NCI-H2029 treated with DMSO at 0.1 percent for 48 hours (cell line): Measurements from ENCODE around the gene DCUN1D2.
"Not testable (repeated sequence)": the region's sequence is repeated elsewhere in the genome, so short reads cannot be mapped to it uniquely, and the experiment has no call there.

Experiments used
- DNase-seq: peaks from one replicate; lab custom pipeline; 2025; lab: John Stamatoyannopoulos, UW

The DCUN1D2 gene

DNA sequence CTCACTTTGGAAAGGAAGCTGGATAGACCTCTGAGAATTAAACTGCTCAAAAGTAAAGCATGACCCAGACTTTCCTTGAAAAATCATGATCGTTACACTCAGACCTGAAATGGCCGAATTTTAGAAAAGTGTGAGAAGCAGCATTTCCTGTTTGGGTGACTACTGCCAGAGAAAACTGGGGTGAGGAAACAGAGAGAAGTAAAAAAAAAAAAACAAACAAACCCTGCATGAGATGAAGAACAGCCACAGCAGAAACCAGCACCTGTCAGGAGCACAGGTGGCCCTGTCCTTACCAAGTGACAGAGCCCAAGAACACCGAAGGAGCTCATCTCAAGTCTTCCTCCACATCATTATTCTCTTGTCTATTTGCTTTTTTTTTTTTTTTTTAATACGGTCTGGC, 25.2 kb downstream of the DCUN1D2 start:
- no peak for DNase-seq

DNA sequence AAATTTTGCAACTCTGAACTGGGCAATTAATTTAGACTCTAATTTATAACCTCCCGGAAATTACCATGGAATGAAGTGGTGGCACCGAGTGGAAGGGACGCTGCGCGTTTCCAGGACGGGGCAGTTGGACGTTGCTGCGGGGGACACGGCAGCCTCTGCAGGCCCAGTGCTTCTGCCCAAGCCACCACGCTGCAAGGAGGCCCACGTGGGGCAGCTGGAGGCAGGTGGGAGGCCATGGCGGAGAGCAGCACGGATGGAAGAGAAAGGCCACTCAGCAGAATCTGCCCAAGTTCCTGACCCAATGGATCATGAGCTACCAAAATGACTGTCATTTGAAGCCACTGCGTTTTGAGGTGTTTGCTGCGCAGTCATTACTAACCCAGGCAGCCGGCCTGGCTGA, 26.0 kb downstream of the DCUN1D2 start:
- DNase-seq = no peak

DNA sequence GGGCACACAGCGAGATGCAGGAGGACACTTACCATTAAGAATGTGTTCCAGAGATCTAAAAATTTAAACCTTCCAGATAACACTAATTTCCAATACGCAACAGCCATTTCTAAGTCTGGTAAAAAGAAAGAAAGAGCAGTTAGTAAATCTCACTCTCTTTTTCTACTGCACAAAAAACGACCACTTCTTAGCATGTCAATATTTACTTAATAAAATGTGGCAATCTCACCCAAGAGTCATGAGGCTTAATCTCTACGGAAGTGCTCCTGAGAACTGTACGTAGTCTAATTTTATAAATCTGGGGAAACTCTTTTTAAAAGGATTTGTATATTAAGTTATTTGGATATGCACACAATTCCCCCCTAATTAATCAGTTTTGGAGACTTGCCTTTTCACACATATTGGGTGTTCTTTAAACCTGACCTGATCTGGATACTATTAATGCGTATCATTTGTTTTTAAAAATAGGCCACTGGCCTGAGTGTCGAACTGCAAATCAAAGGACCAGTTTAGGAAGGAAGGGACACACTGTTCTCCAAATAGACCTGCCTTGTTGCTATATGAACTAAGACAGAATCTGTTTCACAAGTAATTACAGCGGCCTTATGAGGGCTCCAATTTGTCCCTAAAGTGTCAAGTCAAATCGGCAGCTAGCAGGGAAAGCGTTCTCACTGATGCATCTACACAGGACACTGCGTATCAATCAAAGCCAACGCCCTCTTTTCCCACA, 29.3 kb downstream of the DCUN1D2 start:
- no peak for DNase-seq

DNA sequence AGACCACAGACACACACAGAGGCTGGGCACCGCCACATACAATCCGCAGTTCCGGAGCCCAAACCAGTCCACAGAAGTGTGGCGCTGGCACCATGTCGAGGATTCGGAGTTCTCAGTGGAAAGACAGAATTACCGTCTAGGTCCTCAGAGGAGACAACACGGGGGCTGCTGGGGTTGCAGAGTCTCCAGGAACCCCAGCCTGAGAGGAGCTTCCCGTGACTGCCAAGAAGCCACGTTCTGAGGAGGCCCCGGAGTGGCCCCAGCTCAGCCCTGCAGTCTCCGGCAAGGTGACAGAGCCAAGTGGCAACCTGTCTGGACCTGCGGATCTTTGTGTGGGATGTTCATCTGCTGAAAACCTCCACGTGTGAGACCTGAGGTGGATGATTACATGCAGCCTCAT, 29.9 kb downstream of the DCUN1D2 start:
- DNase-seq = no peak

DNA sequence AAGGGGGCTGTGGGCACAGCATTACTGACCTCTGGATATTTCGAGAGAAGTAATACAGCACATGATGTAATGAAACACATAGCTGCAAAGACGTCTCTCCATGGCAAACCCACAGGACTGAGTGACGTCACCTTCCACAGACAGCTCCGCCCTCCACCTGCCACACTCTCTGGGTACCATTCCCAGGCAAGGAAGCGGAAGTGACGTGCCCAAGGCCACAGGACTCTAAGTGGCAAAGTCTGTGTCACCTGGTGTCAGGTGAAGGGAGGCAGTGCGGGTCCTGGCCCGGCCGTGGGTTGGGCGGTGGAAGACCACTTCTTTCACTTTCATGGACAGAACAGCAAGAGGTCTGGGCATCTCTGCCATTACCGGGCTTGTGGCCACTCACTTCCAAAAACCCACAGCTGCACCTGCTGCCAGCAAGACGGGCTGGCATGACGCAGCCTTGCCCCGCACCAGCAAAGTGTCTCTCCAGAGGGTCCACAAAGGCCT, 30.4 kb downstream of the DCUN1D2 start:
- no peak for DNase-seq

DNA sequence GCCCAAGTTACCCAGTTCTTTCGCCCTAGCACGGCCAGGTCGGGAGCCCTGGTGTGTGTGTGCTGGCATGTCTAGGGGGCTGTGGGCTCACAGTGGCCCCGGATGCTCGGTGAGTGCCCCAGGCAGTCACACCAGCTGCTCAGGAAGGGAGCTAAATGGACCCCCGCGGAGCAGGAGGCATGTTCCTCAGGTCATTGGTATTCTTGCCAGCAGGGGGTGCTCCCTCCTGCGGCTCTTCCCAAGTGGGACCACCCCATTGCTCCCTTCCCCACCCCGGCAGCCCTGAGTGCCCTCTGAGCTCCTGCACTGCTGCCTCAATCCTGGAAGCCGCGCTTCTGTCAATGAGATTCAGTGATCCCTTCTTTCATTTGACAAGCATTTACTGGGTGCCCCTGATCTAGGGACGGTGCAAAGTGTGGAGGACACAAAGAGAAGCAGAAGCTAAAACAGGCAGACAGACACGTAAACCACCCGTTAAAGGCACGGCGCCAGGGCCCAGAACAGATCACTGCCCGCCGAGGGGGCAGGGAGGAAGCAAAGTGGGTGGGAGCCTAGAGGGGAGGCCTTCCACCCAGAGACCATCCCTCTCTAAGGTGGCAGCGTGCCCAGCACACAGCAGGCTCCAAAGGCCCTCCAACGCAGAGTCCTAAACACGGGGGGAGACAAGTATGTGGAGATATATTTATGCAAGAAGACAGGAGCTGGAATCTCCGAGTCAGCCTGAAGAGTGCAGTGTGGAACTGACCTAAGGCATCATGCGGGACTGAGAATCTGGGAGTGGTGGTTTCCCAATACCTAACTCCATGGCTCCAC, 32.1 kb downstream of the DCUN1D2 start:
- no peak for DNase-seq

DNA sequence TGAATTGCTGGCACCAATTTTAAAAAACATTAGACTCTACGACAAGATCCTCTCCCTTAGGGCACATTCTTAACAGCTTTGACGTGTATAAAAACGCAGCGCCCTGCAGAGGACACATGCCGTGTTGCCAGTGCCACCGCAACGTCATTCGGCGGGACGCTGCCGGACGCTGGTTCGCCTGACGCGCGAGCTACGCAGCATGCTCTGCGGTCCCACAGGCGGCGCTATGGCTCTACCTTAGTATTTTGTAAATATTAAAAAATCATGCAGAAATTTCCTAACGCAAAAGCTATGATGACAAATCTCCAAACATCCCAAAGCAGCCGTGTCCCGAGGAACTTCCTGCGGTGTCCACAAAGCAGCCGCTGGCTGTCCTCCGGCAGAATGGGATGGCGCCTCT, 33.0 kb downstream of the DCUN1D2 start:
- no peak for DNase-seq

DNA sequence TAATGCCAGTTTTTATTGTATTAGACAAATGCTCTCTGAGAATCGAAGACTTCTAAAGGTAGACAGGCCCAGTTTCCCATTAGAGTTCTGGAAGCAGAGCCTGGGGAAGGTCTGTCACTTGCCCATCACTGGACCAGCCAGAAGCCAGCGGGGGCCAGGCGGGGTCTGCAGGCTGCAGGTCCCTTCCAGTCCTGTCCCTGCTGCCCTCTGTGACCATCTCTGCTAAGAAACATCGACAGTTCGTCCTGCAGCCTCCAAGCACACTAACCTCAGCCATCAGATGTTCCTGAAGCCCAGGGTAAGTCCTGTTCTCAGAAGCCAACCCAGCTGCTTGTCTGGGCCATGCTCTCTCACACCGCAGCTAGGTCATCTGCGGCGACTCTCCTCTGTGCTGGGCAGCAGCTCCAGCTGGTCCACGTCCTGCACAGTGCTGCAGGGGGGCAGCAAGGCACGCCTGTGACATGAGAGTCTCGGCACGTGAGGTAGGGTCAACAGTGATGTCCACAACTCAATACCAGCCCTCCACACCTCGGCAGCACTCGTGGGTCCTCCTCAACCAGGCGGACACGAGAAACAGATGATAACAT, 34.3 kb downstream of the DCUN1D2 start:
- no peak for DNase-seq

DNA sequence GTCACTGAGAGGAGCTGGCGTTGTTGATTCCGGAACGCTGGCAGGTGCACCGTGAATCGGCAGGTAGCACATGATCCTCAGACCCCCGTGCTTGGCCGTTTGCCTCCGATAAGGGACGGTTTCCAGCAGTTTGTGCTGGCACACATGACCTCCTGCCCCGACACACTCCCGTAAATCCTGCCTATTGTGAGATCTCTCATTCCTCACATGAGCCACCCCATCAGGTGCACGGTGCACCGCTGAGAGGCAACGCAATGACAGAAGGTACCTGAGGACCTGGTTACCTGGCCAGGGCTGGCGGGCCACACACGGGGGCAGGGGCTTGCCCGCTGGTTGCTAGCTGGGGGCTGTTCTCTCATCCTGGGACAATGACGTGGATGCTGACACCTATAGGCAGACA, 35.1 kb downstream of the DCUN1D2 start:
- peak; percentile 39 for DNase-seq

DNA sequence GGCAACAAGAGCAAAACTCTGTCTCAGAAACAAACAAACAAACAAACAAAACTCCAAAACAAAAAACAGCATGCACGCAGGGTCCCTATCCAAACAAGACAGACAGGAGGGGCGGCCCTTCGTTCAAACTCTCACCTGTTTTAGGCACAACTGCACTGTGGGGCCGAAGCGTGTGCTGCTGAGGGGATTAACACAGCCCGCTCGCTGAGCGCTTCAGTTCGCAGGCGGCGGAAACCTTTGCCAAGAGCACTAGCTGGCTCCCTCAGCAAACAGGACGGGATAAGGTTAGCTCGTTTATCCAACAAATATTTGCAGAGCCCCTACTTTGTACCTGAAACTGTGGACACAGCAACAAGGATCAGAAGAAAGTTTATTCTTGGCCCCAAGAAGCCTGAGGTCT, 35.6 kb downstream of the DCUN1D2 start:
- peak; percentile 39 for DNase-seq

DNA sequence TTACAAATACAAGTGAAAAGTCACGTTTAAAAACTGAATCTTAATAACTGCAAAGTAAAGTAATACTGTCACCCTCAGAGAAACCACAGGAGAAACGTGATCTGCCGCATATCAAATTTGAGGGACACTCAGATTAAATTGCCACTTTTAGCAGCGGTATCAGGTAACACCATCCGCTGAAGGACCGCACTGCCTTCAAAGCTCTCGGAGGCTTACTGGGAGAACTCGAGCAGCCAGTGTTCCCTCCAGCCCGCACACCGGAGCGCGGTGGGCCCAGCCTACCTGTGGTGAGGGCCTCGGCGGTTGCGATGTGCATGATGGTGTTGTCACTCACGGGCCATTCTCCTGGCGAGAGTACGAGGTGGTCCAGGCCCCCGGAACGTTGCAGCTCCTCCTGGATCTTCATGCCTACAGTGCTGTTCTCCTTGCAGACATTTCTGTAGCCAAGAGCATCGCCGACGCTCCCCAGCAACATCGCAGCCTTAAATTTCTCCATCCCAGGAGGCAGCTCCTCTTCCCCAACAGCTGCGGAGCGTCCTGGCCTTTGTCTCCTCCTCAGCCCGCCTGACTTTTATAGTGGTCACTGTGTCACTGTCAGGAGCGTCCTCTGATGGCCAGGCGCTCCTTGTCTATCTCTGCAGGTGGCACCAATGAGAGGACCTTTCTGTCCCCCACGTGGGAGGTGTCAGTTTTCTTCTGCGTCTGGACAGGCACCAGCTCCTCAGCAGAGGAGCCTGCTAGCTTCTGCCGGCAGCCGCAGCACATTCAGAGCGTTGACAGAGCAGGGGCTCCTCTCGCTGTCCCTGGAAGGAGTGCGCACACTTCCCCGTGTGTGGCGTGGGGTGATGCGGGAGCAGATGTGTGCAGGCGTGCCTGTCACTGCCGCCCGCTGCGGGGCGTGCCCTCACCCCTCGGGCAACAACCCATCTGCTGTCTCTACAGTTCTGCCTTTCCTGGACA, 37.3 kb downstream of the DCUN1D2 start, which contains the start of gene ADPRHL1:
TSS of gene ADPRHL1 (minus strand) at position 547 of the 960 bp plus-strand sequence. CDS start at position 496, 51 bp downstream.
- peak; percentile 20 for DNase-seq

DNA sequence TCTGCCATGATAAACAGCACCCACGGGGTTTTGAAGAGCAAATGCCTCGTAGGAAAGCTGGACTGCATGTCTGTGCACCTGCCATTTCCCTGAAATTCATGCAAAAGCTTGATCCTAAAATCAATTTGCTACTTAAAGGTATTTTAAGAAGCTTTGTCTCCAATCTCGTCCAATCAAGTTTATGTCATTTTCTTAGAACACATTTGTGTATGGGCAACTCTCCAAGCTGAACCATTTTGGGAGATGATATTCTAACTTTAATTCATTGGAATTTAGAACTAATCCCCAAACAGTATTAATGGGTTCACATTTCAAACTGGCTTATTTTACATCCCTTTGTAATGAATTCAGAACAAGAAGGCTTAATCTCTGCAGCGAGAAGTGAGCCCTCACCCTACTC, 38.0 kb downstream of the DCUN1D2 start:
- DNase-seq = no peak

DNA sequence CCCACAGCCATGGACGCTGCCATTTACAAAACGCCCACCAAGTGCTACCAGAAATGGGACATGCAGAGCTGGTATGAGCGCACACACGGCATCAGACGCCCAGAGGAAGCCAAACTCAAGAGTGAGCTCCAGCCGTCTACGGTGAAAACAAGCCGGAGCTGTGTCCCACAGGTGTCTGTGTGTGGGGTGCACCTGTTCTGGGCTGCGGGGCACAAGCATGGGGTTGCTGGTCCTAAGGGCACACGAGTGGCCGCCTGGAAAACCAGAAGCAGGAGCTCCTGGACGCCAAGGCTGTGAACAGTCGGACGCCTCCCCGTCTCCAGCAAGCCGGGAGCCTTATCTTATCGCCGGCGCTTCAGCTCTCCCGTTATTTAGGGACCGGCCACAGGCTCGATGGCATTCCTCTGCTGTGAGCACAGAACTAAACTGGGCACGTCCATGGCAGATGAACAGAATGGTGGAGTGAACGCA, 38.5 kb downstream of the DCUN1D2 start:
- DNase-seq = no peak

DNA sequence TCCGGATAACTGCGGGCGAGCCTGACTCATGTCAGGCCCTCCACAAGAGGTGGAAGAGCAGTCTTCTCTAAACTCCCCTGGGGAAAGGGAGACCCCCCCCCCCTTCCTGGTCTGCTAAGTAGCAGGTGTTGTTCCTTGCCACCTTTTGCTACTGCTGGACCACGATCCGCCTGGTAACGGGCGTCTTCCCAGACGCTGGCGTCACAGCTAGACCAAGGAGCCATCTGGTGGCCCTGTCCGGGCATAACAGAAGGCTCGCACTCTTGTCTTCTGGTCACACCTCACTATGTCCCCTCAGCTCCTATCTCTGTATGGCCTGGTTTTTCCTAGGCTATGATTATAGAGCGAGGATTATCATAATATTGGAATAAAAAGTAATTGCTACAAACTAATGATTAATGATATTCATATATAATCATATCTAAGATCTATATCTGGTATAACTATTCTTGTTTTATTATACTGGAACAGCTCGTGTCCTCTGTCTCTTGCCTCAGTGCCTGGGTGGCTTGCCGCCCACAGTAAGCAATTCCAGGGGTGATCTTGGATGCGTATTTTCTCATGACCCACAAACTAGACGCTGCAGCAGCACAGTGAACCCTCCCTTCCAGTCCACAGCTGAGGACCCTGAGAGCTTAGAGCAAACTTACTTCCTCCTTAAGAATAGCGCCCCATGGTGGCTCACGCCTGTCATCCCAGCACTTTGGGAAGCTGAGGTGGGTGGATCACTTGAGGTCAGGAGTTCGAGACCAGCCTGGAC, 39.5 kb downstream of the DCUN1D2 start:
- not testable (repeated sequence) for DNase-seq

DNA sequence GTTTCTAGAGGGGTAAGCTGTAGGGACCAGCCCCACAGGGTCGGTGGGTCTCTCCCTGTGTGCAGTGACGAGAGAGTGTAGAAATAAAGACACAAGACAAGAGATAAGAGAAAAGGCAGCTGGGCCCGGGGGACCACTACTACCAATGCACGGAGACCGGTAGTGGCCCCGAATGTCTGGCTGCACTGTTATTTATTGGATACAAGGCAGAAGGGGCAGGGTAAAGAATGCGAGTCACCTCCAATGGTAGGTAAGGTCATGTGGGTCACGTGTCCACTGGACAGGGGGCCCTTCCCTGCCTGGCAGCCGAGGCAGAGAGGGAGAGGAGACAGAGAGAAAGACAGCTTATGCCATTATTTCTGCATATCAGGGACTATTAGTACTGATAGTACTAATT, 40.2 kb downstream of the DCUN1D2 start:
- not testable (repeated sequence) for DNase-seq

DNA sequence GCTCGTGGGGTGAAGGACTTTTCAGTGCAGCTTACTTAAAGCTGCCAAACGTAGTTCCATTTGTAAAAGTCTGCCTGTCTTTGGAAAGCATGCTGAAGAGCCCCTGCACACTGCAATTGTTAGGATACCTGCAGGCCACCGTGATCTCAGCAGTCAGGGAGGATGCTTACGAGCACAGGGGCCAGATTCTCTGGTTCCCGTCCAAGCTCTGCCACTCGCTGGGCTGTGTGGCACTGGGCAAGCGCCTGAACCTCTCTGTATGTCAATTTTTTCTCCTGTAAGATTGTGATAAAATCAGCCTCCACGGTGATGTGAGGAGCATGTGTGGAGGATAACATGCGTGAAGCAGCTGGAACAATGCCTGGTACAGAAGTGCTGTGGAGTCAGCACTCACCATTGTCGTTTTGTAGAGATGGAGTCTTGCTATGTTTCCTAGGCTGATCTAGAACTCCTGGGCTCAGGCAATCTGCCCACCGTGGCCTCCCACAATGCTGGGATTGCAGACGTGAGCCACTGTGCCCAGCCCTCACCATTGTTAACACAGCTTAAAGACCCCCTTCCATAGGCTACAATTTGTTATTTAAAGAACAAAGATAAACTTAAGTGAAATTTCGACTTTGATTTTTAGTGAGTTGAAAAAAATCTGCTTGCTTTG, 40.7 kb downstream of the DCUN1D2 start:
- no peak for DNase-seq

DNA sequence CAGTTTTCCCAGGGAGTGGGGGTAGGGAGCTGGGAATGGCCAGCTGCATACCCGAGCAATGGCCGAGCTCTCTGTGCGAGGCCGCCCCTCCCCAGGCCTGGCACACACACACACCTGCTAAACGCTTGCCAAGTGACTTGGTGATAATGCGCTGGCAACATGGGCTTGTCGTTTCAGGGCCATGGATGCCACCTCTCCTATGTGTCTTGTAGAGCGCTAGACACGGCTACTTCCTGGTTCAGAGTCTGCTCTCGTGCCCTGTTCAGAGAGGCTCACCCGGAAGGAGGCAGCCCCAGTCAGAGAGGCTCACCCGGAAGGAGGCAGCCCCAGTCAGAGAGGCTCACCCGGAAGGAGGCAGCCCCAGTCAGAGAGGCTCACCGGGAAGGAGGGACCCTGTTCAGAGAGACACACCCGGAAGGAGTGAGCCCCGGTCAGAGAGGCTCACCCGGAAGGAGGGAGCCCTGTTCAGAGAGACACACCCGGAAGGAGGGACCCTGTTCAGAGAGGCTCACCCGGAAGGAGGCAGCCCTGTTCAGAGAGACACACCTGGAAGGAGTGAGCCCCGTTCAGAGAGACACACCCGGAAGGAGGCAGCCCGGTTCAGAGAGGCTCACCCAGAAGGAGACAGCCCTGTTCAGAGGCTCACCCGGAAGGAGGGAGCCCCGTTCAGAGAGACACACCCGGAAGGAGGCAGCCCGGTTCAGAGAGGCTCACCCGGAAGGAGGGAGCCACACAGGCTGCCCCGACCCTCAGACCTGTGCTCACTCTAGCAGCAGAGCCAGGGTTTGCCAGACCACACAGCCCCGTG, 41.4 kb downstream of the DCUN1D2 start:
- peak; percentile 45 for DNase-seq

DNA sequence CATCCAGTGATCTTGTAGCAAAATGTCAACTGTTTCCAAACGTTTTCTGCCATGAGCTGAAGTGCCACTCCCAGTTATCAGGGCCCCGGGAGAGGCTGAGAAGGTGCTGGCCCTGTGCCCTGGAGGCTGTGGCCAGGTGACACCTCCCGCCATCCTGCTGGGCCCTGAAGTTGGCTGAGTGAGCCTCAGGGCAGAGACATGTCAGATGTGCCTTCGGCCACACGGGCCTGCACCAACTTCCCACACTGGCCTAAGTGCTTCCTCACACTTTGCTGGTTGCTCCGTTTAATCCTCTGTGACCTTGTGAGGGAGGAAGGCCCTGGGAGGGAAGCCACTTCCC, 42.0 kb downstream of the DCUN1D2 start:
- DNase-seq = no peak

DNA sequence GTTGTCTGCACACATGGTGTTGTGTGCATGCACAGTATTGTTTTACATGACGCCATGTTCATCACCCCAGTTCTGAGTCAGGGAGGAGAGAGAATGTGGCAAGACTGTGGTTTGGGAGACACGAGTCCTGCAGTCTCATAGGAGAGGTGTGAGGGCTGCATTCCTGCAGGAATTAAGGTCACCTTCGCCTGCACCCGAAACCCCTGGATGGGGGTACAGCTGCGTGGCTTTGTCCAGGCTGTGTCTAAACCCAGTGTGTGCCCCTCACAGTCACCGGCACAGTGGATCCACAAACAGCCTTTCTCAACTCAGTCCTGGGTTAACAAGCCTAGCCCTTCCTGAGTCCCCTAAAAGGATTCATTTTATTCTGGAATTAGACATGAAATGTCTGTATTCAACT, 42.9 kb downstream of the DCUN1D2 start:
- DNase-seq = no peak

DNA sequence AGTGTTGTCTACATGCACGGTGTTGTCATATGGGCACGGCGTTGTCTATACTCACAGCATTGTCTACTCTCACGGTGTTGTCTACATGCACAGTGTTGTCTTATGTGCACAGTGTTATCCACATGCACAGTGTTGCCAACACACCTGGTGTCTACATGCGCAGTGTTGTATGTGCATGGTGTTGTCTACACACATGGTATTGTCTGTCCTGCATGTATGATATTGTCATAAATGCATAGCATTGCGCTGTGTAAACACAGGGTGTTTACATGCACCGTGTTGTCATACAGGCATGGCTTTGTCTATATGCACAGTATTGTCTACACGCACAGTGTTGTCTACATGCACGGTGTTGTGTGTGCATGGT, 44.0 kb downstream of the DCUN1D2 start:
- DNase-seq = no peak
